A549 (cell line): ENCODE measurements around the gene ACOT7.

ENCODE experiments used
- ESRRA ChIP-seq: fragments of 150-350 bp; IDR thresholded peaks from 2 replicates; pipeline ENCODE4 v1.6.1; 2014; ENCODE audit warnings: mild to moderate bottlenecking, low read length, borderline replicate concordance
- JUNB ChIP-seq: fragments of >200 bp; sonication (Bioruptor Twin); formaldehyde crosslinking; IDR thresholded peaks from 2 replicates; pipeline ENCODE4 v1.6.1; 2016
- MAZ ChIP-seq: fragments of 150-350 bp; IDR thresholded peaks from 2 replicates; pipeline ENCODE4 v1.6.1; 2014; ENCODE audit warnings: antibody characterized with exemption, low read depth, low read length, borderline replicate concordance
- RCOR1 ChIP-seq: fragments of 150-350 bp; IDR thresholded peaks from 2 replicates; pipeline ENCODE4 v1.6.1; 2014; ENCODE audit warnings: antibody characterized with exemption, low read length, low read depth
- TF ChIP-seq, protein P1 (sequence below): IDR thresholded peaks from 2 replicates; pipeline ENCODE4 v1.6.1; 2012
- TF ChIP-seq, protein P2 (sequence below): fragments of >200 bp; sonication (Bioruptor Twin); formaldehyde crosslinking; IDR thresholded peaks from 3 replicates; pipeline ENCODE4 v1.5.1; 2016

GRCh38 chr1:6438047-6438525 is 44.5 kb upstream of the ACOT7 start:
- TF ChIP-seq JUNB, result no peak
- TF ChIP-seq, protein P1, sequence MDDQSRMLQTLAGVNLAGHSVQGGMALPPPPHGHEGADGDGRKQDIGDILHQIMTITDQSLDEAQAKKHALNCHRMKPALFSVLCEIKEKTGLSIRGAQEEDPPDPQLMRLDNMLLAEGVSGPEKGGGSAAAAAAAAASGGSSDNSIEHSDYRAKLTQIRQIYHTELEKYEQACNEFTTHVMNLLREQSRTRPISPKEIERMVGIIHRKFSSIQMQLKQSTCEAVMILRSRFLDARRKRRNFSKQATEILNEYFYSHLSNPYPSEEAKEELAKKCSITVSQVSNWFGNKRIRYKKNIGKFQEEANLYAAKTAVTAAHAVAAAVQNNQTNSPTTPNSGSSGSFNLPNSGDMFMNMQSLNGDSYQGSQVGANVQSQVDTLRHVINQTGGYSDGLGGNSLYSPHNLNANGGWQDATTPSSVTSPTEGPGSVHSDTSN, result no peak
- TF ChIP-seq, protein P2, sequence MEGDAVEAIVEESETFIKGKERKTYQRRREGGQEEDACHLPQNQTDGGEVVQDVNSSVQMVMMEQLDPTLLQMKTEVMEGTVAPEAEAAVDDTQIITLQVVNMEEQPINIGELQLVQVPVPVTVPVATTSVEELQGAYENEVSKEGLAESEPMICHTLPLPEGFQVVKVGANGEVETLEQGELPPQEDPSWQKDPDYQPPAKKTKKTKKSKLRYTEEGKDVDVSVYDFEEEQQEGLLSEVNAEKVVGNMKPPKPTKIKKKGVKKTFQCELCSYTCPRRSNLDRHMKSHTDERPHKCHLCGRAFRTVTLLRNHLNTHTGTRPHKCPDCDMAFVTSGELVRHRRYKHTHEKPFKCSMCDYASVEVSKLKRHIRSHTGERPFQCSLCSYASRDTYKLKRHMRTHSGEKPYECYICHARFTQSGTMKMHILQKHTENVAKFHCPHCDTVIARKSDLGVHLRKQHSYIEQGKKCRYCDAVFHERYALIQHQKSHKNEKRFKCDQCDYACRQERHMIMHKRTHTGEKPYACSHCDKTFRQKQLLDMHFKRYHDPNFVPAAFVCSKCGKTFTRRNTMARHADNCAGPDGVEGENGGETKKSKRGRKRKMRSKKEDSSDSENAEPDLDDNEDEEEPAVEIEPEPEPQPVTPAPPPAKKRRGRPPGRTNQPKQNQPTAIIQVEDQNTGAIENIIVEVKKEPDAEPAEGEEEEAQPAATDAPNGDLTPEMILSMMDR, result peak; percentile 56
- no peak for TF ChIP-seq RCOR1
- no peak for TF ChIP-seq MAZ
- no peak for TF ChIP-seq ESRRA
